Astrocyte of the cerebellum (primary cell): ENCODE results near the gene ICAM1.

Source experiments
- DNase-seq: peaks from one replicate; pipeline ENCODE4 v3.0.0-alpha.2; 2011; ENCODE audit warnings: low read depth
- H3K4me3 ChIP-seq: 2 replicates; pipeline ENCODE4 v1.5.1; 2011; ENCODE audit warnings: mild to moderate bottlenecking, low read depth, low read length, moderate library complexity
- in situ Hi-C: cut with HindIII; loops from 2 replicates; pipeline ENCODE4 v1.10.0; 2017; ENCODE audit warnings: low sequenced_read_pairs
- TF ChIP-seq, protein P1 (sequence below): IDR thresholded peaks from 2 replicates; pipeline ENCODE4 v1.5.1; 2012; ENCODE audit warnings: low read length, low read depth, moderate library complexity, mild to moderate bottlenecking; ENCODE audit errors: missing control alignments

The ICAM1 gene

DNA sequence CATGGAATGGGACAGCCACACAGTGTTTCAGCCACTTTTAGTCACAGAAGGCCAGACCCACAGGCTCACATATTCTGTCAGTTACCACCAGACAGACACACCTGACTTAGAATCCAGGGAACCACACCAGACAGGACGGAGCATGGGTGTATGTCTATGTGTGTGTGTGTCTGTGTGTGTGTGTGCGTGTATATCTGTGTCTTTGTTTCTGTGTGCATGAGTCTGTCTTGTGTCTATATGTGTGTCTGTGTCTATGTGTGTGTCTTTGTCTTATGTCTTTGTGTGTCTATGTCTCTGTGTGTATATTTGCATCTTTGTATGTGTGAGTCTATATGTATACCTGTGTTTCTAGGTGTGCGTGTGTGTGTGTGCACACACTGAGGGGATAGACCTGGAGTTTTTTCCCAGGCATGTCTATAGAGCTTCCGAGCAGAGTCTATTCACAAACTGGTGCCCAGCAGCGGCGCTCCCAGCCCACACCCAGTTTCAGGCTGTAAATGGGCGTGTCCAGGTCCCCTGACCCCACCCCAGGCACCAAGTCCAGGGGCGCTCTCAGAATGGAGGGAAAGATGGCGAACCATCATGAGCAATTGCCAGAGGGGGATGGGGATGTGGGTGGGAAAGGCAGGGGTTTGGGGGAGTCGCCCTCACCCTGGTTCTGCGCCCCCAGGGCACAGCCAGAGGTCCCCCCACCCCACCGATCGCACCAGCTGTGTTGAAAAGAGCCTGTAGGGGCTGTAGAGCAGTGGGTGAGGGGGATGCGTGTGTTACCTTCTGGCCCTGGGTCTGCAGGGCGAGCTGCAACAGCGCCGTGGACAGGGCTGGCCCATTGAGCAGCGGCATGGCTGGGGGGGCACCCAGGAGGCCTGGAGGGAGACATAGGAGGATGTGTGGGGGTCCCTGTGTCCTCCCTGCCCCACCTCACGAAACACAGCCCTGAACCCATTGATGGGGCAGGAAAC, 51.2 kb downstream of the ICAM1 start:
- H3K4me3 ChIP-seq = no peak overlapping the region
- in situ Hi-C loops = no loop called here
- no peak for DNase-seq
- TF ChIP-seq, protein P1, sequence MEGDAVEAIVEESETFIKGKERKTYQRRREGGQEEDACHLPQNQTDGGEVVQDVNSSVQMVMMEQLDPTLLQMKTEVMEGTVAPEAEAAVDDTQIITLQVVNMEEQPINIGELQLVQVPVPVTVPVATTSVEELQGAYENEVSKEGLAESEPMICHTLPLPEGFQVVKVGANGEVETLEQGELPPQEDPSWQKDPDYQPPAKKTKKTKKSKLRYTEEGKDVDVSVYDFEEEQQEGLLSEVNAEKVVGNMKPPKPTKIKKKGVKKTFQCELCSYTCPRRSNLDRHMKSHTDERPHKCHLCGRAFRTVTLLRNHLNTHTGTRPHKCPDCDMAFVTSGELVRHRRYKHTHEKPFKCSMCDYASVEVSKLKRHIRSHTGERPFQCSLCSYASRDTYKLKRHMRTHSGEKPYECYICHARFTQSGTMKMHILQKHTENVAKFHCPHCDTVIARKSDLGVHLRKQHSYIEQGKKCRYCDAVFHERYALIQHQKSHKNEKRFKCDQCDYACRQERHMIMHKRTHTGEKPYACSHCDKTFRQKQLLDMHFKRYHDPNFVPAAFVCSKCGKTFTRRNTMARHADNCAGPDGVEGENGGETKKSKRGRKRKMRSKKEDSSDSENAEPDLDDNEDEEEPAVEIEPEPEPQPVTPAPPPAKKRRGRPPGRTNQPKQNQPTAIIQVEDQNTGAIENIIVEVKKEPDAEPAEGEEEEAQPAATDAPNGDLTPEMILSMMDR = no peak

DNA sequence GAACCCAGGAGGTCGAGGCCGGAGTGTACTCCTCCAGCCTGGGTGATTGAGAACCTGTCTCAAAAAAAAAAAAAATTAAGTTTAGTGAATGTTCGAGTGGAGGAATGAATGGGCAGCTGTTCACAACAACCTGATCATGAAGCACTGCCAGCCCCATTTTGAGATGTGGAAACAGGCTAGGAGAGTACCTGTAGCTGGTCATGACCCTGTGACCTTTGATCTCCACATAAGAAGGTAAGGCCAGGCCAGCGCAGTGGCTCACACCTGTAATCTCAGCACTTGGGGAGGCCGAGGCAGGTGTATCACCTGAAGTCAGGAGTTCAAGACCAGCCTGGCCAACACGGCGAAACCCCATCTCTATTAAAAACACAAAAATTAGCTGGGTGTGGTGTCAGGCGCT, 54.8 kb downstream of the ICAM1 start:
- in situ Hi-C loops = no loop called here
- DNase-seq = no peak
- TF ChIP-seq, protein P1 = no peak
- no peak overlapping the region for H3K4me3 ChIP-seq

DNA sequence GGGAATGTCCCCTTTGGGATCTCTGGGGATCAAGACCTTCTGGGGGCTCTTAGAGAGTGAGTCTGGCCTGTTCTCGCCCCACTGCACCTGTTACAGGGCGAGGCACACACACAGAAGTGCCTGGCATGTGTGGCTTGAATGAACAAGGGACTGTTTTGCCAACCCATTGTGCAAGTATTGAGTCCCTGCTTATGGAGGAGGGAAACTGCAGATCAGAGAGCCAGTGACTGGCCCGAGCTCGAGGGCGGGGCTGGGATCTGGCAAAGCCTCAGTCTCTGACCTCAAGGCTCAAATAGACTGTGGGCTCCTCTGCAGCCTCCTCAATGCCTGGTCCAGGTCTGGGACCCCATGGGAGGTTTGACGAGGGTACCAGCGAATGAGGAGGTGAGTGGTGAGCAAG, 56.9 kb downstream of the ICAM1 start:
- in situ Hi-C loops = no loop called here
- no peak for DNase-seq
- TF ChIP-seq, protein P1 = no peak
- no peak overlapping the region for H3K4me3 ChIP-seq

DNA sequence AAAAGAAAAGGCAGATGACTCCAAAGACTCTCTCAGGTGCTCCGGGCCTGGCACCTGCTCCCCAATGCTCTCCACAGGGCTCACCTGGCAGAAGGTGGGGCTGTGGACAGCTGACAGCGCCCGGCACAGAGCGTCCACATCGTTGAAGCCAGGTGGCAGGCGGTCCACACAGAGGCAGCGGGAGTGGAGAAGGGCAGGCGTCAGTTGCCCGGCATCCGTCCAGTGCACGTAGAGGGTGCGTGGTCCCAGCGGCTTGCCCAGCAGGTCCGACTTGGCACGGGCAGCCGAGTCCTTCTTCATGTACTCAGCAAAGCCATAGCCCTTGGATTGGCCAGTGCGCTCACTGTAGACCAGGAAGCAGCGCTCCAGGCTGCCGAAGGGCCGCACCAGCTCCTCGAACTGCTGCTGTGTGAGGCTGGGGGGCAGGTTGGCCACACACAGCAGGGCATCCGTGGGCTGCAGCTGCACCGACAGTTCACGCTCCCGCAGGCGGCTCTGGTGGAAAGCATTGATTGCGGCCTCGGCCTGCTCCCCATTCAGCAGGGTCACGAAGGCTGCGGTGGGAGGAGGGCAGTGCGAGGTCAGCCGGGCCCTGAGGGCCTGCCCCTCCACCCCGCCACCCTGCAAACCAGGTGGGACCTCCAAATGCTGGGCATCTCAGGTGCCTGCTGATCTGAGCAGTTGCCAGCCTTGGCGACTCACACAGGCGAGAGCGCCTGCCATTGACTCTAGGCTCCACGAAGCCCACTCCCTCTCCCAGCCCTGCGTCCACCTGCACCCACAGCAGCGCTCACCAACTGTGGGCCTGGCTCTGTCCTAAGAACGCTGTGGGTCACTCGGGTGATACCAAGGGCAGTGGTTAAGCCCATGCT, 57.9 kb downstream of the ICAM1 start:
- TF ChIP-seq, protein P1 = no peak
- DNase-seq = no peak
- no peak overlapping the region for H3K4me3 ChIP-seq
- in situ Hi-C loops = no loop called here

DNA sequence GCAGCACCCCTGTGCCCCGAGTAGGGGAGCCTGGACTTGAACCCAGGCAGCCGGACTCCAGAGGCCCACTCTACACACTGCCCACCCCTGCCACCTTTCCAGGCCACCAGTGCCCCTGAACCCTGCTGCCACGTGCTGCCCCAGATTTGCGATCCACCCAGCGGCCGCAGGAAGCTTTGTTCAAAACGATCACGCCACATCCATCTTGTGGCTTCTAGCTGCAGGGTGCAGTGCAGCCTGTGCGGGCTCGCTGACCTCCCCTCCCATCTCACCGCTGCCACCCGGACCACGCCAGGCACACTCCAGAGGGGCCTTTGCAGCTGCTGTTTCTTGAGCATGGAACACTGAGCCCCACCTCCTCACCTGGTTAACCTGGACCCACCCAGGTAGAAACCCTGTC, 58.6 kb downstream of the ICAM1 start:
- DNase-seq = no peak
- in situ Hi-C loops = no loop called here
- TF ChIP-seq, protein P1 = no peak
- H3K4me3 ChIP-seq = no peak overlapping the region

DNA sequence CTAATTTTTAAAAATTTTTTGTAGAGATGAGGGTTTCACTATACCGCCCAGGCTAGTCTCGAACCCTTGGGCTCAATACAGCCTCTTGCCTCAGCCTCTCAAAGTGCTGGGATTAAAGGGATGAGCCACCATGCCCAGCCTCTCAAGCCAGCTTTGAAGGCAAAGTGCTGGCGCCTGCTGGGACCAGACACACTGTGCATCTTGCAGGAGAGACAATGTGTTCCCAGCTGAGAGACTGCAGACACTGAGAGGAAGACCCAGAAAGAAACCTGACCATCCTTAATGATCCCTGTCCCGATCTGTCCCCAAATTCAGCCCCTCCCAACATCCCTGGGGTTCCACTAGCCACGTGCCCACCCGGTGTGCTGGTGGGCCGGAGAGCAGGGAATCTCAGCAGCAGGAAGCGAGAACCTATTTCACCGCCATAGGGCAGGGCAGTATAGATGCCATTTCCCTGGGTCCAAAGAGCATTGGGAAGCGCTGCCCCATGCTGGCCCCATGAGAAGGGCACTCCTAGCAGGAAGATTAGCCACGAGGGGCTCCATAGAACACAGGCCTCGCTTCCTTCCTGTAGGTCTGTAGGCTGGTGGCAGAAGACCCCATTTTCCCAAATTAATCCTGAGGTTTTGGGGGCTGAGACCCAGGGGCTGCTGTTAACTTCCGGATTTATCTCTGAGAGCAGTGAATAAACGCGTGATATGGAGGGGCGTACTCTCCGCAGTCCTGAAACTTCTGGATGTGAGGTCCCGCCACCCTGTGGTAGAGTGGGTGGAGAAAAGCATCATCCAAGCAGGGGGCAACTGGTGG, 61.4 kb downstream of the ICAM1 start:
- DNase-seq = no peak
- TF ChIP-seq, protein P1 = no peak
- peak overlapping the region; percentile 68 for H3K4me3 ChIP-seq
- in situ Hi-C loops = no loop called here
